BE2C (cell line): ENCODE measurements around the gene SLC6A9.

Experiments used
- DNase-seq: peaks from one replicate; pipeline ENCODE4 v3.0.0-alpha.2; 2020
- H3K27me3 ChIP-seq: fragments of 250-450 bp; sonication (Bioruptor Pico); 2 replicates; pipeline ENCODE4 v1.5.1; 2020; ENCODE audit warnings: mild to moderate bottlenecking
- H3K36me3 ChIP-seq: fragments of 250-450 bp; sonication (Bioruptor Pico); 2 replicates; pipeline ENCODE4 v1.5.1; 2020; ENCODE audit warnings: mild to moderate bottlenecking
- H3K4me1 ChIP-seq: fragments of 250-450 bp; sonication (Bioruptor Pico); 2 replicates; pipeline ENCODE4 v1.5.1; 2020
- H3K4me3 ChIP-seq: 2 replicates; pipeline ENCODE4 v1.5.1; 2011; ENCODE audit warnings: low read depth, low read length
- H3K9me3 ChIP-seq: fragments of 250-450 bp; sonication (Bioruptor Pico); 2 replicates; pipeline ENCODE4 v1.5.1; 2020
- CTCF ChIP-seq: IDR thresholded peaks from 2 replicates; pipeline ENCODE4 v1.5.1; 2012; ENCODE audit warnings: mild to moderate bottlenecking, low read depth, low read length

Gene SLC6A9

DNA sequence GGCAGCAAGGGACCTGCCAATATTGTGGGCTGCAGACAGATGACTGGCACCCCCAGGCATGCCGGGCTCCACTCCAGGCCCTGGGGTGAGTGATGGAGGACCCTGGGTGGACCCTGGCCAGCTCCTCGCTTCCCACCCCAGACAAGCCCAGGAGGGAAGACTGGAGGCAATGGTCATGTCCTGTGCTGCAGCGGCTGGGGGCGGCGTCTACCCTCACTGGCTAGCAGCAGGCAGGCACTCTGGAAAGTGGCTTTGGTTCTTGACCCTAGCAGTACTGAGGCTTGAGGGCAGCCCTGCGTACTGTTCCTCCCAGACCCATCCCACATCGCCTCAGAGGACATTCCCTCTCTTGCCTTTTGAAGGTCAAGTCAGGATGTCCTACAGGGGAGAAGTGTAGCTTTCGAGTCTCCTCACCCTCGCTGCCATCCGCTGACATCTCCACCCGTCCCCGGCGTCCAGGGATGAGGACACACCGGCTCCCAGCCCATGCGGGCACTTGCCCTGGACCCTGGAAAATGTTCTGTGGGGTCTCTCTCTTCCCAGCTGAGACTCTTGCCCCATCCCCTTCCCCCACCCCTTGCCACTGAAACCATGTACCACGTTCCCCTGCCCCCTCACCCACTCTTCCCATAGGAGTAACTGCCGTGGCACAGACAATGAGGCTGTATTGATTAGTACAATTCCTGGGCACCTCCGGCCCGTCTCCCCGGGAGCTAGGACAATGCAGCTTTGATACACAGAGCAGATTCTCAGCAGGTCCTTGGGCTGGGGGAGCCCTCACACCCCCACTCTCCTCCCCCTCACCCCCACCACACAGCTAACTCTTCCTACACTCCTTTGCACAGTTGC, 15.0 kb downstream of the SLC6A9 start:
- no peaks in the 10 kb centered on the region for H3K27me3 ChIP-seq
- H3K36me3 ChIP-seq: no peaks in the 10 kb centered on the region
- H3K9me3 ChIP-seq: no peaks in the 10 kb centered on the region
- no peak for DNase-seq
- no peak for TF ChIP-seq CTCF
- H3K4me1 ChIP-seq: no peaks in the 10 kb centered on the region
- H3K4me3 ChIP-seq: no peak overlapping the region

- Histone ChIP-seq H3K27me3 (no peaks in the 10 kb centered on the region), H3K9me3 (no peaks in the 10 kb centered on the region), H3K4me1 (no peaks in the 10 kb centered on the region), H3K4me3 (no peak overlapping the region), H3K36me3 (no peaks in the 10 kb centered on the region)
- no peak for DNase-seq
- TF ChIP-seq CTCF: no peak
Observed at GRCh38 chr1:44015206-44015605, 16.1 kb downstream of the SLC6A9 start.

GRCh38 chr1:44014365-44015104, 16.7 kb downstream of the SLC6A9 start:
- DNase-seq: no peak
- H3K9me3 ChIP-seq: no peaks in the 10 kb centered on the region
- TF ChIP-seq CTCF: no peak
- no peaks in the 10 kb centered on the region for H3K36me3 ChIP-seq
- no peak overlapping the region for H3K4me3 ChIP-seq
- H3K27me3 ChIP-seq: no peaks in the 10 kb centered on the region
- no peaks in the 10 kb centered on the region for H3K4me1 ChIP-seq

GRCh38 chr1:44013949-44014348, 17.3 kb downstream of the SLC6A9 start:
- TF ChIP-seq CTCF: no peak
- Histone ChIP-seq H3K27me3 (no peaks in the 10 kb centered on the region), H3K4me1 (no peaks in the 10 kb centered on the region), H3K4me3 (no peak overlapping the region), H3K36me3 (no peaks in the 10 kb centered on the region), H3K9me3 (no peaks in the 10 kb centered on the region)
- DNase-seq: no peak

- no peak for TF ChIP-seq CTCF
- no peak for DNase-seq
- Histone ChIP-seq H3K4me1 (no peaks in the 10 kb centered on the region), H3K36me3 (no peaks in the 10 kb centered on the region), H3K27me3 (no peaks in the 10 kb centered on the region), H3K9me3 (no peaks in the 10 kb centered on the region), H3K4me3 (no peak overlapping the region)
Observed at GRCh38 chr1:44012941-44013609, 18.2 kb downstream of the SLC6A9 start.
